HG02623 (cell line): Measurements from ENCODE around the gene NRXN3.

Experiments used
- ATAC-seq: cut with Tn5 transposase; IDR thresholded peaks from one replicate; pipeline ENCODE4 v1.9.1; 2021; ENCODE audit warnings: moderate library complexity; ENCODE audit not compliant: unreplicated experiment

The NRXN3 gene

GRCh38 chr14:78872837-78873236, 702.7 kb downstream of the NRXN3 start:
- no peak for ATAC-seq

DNA sequence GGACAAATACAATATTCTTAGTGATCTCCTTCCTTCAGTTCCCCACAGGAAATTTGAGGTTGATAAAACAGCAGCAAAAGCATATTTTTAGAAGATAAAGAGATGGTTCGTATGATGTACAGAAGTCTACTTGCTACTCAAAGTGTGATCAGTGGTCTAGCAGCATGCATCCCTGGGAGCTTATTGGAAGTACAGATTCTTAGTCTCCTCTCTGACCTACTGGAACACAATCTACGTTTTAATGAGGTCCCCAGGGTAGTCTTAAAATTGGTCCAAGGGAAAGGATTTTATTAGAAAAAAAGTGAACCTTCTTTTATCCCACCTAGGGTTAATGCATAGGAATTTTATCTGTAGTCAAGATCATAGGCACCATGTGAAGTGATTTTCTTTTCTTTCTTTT, 703.4 kb downstream of the NRXN3 start:
- no peak for ATAC-seq

DNA sequence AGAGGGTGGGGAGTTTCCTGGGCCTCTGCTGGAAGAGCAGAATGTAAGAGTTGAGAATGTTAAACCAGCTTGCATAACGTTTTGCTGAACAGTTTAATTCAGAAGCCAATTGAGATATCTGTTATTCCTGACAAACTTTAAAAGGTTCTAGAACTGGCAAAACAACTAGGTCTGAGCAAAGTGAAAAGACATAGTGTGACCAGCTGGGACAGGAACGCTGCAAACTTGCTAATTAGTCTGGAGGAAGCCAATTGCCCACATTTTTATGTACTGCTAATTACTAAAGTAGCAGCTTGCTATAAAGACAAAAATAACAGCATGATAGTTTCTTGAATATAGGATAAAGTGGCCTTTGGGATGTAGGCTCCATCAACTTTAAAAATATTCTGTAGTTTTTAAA, 704.9 kb downstream of the NRXN3 start:
- ATAC-seq, result no peak

DNA sequence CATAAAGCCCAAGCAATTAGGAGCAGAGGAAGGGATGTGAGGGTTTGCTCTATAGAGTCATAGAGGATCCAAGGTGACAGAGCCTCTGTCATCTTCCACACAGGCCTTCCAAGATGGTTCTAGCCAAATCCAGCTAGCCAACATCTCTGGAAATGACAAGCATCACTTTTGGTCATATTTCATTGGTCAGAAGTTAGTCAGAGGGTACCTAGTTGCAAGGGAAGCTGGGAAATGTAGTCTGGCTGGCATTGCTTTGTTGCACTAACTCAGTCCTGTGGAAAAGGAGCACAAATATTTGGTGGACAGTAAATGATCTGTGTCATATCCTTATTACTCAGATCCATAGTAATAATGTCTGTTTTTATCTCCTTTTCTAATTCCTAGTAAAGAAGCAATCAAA, 715.7 kb downstream of the NRXN3 start:
- no peak for ATAC-seq

DNA sequence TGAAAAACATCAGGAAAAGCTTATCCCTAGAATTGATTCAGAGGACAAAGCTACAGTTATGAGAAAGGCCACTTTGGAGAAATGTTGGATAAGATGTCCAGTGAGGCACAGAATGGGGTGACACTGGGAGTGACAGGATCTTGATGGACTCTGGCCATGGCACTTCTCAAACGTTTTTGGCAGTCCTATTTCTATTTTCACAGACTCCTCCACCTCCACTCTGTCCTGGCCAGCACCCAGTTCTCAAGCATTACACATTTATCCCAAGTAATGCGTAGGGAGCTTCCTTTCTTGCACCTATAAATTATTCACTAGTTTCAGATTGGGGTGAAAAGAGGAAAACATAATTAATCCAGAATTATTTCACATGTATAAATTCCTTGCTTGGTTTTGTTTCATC, 727.3 kb downstream of the NRXN3 start:
- ATAC-seq, result no peak

DNA sequence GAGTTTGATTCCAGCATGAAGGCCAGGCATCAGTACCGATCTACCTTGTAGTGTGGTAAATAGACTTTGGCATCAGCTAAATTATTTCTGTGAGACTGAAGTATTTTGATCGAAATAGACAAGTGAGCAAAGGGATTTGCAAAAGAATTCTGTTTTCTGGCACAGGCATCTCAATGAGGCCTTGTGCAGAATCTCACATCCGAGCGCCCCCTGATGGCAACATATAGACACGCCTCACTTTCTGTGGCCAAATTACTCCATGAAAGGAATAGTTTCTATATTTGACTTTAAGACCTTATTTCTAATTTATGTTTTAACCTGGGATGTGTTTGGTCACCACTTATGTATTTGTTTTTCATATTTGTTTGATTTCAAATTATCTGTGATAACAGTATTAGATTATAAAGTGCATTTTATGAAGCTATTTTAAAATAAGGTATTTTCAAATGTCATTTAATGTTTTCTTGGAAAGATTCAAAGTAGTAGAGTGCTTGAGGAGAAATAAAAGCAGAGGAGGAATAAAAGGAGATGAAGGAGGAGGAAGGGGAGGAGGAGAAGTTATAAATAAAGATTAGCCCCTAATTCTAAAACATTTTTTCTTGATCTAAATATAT, 731.9 kb downstream of the NRXN3 start:
- no peak for ATAC-seq

DNA sequence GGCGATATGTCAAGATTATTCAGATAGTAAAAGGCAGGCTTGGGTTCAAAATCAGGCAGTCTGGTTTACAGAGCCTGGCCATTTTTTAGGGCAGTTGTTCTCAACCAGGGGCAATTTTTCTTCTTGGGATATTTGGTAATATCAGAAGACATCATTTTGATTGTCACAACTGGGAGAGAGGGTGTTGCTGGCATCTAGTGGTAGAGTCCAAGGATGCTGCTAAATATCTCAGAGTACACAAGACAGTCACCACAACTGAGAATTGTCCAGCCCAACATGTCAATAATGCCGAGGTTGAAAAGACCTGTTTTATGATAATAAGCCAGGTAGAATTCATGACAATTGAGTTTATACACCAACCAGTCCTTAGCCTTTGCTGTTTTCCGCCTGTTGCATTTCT, 733.9 kb downstream of the NRXN3 start:
- ATAC-seq, result no peak

DNA sequence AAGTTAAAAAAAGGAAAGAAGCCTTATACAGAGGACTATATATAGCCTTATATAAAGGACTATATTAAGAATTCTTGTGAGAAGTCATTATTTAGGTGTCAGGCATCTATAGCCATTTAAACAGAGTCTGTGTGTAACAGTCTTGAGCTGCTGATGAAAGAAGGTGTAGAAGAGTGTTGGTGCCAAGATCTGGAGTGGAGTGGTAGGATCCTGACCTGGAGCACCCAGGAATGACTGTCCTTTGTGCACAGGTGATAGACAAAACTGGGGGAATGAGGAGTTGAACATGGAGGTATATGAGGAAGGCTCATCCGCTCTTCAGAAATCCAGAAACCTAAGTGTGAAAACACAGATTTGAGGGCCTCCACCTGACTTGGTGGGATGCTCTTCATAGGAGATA, 747.3 kb downstream of the NRXN3 start:
- ATAC-seq, result no peak

DNA sequence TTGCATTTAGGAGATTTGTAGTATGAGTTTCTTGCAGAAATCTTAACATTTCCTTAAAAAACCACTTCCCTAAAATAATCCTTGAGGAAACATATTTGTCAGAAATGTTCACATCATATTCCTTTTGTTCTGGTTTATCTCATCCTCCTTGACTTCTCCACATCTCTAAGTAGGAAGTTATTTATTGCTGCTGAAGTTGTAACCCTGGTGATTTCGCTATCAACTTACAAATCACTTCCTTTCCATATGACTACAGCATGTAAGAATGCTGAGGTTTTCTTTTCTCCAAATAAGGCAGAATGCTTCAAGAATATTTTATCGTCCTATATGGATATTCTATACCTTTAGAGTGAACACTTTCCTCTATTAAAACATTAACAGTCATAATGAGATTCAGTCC, 751.7 kb downstream of the NRXN3 start:
- no peak for ATAC-seq

DNA sequence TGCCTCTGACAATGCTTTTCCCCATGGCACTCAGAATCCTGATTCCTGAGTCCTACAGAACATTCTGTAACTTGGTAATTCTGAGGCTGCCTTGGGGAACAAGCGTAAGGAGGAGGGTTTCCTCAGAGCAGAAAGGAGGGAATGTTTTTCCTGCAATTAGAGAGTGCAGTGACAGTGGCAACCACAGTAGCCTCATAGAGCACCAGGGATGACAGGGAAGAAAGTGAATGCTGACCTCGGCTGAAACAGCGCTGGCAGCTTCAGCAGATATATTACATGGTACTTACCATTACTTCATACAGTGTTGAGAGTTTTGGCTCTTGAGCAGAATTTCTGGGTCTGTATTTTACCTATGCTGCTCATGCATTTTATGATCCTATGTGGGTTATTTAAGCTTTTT, 757.1 kb downstream of the NRXN3 start:
- no peak for ATAC-seq

DNA sequence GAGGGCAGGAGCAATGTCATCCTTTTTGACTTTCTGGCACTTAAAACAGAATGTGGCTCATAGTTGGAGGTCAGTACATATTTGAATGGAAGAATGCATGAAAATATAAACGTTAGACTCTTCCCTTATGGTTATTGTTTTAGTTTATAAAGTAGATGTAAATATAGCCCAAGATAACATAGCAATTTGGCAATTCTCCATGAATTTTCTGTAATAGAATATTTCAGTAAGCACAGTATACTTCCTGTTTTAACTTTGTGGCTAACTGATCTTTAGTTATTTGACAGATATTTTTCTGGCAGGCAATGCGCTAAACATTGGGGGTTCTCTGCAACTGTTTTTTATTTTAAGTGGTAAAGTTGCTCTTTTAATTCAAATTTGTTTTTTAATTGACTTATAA, 763.0 kb downstream of the NRXN3 start:
- no peak for ATAC-seq

GRCh38 chr14:78933948-78934524, 763.9 kb downstream of the NRXN3 start:
- ATAC-seq, result no peak

DNA sequence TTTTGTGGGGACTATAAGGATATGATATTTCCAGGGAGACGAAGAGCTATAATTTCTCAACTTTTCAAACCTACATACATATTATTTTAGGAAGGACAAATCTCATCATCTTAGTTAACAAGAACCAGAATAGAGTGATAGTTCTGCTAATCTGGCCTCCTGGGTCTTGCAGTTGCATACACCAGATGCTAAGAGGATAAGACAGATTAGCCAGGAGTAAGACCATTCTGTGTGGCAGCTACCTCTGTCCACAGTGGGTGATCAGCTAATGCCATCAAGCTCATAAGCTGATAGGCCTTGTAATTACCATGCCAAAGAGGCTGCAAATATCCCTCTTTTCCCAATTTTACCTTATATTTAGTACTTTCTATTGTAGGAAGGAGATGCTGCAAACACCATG, 776.8 kb downstream of the NRXN3 start:
- no peak for ATAC-seq

- ATAC-seq, result no peak
Measured at GRCh38 chr14:78947681-78948080, 777.5 kb downstream of the NRXN3 start.

DNA sequence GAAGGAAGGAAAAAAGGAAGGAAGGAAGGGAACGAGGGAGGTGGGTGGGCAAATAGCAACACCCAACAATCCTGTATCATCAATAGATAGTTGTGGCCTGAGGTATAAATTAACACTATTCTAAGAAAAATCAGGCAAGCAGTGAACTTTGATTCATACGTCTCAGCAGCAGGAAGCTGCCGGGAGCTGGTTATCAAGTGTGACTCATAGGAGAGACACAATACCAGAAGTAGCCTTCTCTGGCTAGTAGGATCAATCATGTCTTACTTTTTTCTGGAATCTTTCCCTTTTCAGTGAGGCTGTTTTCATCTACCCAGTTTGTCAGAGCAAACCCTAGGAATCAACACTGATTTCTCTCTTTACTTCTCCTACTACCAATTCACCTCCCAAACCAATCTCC, 780.5 kb downstream of the NRXN3 start:
- no peak for ATAC-seq

GRCh38 chr14:78951602-78952001, 781.4 kb downstream of the NRXN3 start:
- ATAC-seq, result no peak

DNA sequence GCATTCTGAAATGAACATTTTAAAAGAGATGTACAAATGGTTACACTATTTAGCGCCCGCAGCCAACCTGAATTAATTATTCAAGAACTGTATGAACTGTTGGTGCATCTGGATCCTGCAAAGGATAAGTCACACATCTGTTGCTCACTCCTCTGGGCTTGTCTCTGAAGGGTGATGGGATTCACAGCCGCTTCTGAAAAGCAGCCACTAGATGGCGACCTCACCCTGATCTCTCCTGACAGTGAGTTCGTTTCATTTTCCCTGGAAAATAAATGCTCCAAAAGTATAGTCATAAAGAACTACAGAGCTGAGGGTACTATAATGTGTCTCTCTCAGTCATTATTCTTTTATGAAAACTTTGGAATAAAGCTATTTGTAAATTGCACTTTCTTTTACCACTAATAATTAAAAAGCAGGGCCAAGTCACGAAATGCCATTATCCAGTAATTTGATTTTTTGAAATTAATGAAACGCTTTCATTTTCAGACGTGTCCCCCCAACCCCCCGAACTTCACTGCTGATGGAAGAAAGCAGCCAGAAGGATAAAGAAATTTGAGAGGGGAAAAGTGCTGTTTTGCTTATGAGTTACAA, 789.6 kb downstream of the NRXN3 start:
- peak; percentile 77 for ATAC-seq

GRCh38 chr14:78967111-78967809, 797.1 kb downstream of the NRXN3 start:
- no peak for ATAC-seq

DNA sequence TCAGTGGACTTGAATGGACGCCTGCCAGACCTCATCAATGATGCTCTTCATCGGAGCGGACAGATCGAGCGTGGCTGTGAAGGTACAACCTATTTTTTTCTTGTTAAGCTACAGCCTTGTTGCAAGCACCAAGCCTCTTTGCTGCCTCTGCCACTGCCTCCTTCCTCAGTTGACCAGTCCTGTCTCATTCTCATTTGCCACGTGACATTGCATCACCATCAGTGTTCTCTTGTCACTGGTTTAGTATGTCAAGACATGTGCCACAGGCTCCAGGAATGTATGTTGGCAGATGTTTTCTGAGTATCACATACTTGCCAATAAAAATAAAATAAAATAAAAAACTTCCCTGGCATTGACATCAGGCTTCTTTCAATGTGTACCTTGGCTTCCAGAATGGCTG, 798.1 kb downstream of the NRXN3 start:
- ATAC-seq, result no peak

- no peak for ATAC-seq
Measured at GRCh38 chr14:78970677-78971076, 800.5 kb downstream of the NRXN3 start.

DNA sequence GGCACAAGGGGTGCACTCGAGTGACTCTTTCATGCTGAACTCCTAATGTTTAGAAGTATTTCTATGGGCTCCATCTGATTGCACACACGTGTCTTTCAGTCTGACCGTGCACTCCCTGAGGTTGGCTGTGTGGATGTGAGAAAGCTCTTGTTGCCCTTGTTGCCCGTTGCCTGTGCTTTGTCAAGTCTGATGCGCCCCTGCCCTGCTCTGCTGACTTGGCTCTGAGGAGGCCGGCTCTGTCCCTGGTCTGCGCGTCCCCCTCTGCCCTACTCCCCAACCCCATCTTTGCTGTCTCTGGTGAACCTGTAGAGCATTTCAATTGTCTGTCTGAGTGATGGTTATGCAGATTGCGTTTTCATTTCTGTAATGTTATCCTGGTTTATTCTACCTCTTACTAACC, 802.3 kb downstream of the NRXN3 start:
- no peak for ATAC-seq

DNA sequence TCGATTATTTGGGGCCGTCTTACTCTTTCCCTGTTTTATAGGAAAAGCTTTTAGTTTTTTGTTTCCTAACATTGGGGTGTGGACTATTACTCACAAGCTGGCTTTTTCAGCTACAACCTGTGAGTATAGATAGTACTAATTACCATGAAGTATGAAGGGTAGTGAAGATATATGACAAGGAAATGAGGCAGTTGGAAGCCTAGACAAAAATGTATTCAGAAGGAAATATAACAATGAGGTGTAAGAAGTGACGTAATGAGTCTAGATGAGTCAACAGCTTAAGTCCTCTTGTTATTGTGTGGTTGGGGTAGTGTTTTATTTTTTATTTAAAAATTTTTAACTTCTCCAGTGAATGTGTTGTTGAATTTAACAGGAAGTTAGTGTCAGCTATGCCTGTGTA, 804.5 kb downstream of the NRXN3 start:
- no peak for ATAC-seq
